Measurements from ENCODE around the gene FAAH2.
"Not testable (repeated sequence)": the region's sequence is repeated elsewhere in the genome, so short reads cannot be mapped to it uniquely, and the experiment has no call there.

FAAH2 gene

DNA sequence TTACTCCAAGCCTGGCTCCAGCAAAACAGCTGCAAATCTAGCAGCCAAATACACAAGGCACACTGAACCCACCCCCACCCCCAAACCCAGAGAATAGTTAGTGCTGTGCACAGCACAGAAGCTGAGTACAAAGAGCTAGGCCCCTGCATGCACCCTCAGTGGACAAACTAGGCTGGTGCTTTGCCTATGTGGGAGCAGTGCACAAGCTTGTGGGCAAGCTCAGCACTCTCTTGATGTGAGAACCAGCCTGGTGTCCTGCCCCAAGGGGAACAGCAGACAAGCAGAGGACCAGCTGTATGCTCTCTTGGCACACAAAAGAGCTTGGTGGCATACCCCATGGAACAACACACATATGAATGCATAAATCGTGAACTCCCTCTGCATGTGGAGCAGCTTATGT lies 81.7 kb downstream of the FAAH2 start:
- TF ChIP-seq, protein P1, sequence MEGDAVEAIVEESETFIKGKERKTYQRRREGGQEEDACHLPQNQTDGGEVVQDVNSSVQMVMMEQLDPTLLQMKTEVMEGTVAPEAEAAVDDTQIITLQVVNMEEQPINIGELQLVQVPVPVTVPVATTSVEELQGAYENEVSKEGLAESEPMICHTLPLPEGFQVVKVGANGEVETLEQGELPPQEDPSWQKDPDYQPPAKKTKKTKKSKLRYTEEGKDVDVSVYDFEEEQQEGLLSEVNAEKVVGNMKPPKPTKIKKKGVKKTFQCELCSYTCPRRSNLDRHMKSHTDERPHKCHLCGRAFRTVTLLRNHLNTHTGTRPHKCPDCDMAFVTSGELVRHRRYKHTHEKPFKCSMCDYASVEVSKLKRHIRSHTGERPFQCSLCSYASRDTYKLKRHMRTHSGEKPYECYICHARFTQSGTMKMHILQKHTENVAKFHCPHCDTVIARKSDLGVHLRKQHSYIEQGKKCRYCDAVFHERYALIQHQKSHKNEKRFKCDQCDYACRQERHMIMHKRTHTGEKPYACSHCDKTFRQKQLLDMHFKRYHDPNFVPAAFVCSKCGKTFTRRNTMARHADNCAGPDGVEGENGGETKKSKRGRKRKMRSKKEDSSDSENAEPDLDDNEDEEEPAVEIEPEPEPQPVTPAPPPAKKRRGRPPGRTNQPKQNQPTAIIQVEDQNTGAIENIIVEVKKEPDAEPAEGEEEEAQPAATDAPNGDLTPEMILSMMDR (IDR thresholded peaks at IDR 0.05; ENCODE audit: borderline replicate concordance, control extremely low read depth, extremely low read depth, insufficient read depth, missing control alignments): no peak
- DNase-seq (ENCODE audit: low spot score): no peak
- in situ Hi-C loops (cut with MboI; ENCODE audit: low sequenced_read_pairs, unreplicated experiment): no loop called here

DNA sequence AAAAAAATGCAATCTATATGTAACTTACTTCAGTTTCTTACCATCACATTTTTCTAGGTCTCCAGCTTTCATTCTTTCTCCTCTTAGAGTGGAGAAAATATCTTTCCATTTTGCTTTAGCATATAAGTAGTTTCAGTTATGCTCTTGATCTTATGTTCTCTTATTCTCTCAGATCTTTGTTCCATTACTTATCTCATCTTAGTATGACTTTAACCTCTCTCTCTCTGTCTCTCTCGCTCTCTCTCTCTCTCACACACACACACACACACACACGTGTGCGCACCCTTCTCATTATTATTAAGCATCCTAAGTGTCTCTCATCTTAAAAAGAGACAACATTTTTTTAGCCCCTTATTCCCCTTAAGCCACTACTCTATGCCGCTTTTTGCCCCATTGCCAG lies 92.8 kb downstream of the FAAH2 start:
- DNase-seq (ENCODE audit: low spot score): no peak
- TF ChIP-seq, protein P1 (IDR thresholded peaks at IDR 0.05; ENCODE audit: borderline replicate concordance, control extremely low read depth, extremely low read depth, insufficient read depth, missing control alignments): no peak

DNA sequence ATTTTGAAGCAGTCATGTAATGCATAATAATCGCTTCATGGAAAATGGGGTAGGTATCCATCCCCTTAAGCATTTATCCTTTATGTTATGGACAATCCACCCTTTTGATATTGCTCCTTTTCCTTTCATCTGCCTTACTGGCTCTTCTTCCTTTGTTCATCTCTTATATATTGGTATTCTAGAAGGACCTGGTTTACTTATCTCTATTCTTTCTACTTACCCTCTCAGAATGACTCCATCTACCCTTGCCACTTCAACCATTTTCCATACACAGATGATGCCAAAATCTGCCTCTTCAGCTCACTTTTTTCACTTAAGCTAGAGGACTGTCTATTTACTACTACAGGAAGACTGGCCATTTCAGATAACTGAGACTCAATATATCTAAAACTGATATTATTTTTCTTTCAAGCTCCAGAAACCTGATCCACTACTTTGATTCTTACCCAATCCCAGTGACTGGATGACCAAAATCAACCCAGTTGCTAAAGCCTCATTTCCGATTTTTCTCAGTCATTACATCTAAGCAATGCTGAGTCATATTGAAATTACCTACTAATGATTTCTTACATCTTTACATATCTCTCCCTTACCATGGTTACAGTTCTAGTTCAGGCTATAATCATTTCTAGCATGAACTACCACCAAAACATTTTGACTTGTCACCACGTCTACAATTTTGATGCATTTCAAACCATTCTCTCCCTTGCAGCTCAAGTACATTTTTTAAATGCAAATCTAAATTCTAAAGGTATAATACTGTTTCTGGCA lies 93.7 kb downstream of the FAAH2 start:
- in situ Hi-C loops (cut with MboI; ENCODE audit: low sequenced_read_pairs, unreplicated experiment): no loop called here
- peak; percentile 1 for DNase-seq (ENCODE audit: low spot score)
- TF ChIP-seq, protein P1 (IDR thresholded peaks at IDR 0.05; ENCODE audit: borderline replicate concordance, control extremely low read depth, extremely low read depth, insufficient read depth, missing control alignments): no peak

More for the DNA sequence above, 92.8 kb downstream of the FAAH2 start:
- in situ Hi-C loops (cut with MboI; ENCODE audit: low sequenced_read_pairs, unreplicated experiment): loop anchor here (10.0 kb wide), 1 partner anchor 64 kb away; no protein-coding TSS in a partner anchor

DNA sequence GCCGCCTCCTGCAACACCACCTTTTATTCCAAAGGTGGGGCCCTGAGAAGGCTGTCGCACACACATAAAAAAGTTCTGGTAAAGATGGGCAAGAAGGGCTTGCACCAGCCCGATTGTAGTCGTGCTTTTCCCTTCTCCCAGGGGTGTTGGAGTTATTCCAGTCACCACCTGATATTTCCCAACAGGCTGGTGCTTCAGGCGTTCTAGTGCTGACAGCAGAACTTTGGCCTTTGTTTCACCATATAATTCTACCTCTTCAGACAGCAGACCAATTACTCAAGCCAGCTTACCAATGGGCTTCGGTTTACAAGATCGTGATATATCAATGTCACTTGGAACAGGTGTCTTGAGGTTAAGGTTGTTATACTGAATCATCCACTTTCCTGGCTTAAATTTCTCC lies 107.7 kb downstream of the FAAH2 start:
- DNase-seq (ENCODE audit: low spot score); in situ Hi-C loops (cut with MboI; ENCODE audit: low sequenced_read_pairs, unreplicated experiment): not testable (repeated sequence)

DNA sequence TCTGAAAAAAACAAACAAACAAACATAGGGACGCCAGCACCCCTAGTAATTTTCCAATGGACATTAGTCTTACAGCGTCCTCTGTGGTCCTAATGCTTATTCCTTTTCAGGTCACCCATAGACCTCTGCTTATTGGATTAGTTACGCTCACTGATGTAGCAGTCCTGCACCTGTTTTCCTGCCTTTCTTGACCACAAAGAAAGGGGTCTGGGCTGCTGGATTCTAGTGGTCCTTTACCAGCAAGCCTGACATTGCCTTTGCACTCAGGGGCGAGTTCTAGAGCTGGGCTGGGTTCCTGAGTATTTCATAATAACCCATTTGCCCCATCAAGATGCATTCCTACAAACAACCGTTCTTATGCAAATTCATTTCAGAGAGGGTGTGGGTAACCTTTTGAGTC lies 116.7 kb downstream of the FAAH2 start:
- DNase-seq (ENCODE audit: low spot score); in situ Hi-C loops (cut with MboI; ENCODE audit: low sequenced_read_pairs, unreplicated experiment): not testable (repeated sequence)

DNA sequence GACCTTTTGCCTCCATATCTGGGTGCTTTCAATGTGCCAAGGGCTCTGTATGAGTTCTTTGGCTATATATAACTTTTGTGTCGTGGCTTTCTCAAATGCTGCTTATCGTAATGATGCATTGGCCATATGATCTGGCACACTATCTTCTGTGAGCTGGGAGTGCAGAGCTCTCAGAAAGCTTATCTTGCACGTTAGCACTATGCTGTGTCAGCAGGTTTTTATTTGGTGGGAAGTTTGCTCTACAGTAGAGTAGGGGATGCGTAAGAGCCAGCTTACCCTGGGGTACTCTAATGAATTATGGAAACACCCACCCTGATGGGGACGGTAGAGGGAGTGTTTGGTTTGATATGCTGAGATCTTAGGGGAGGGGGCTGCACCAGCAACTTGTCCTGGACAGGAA lies 119.6 kb downstream of the FAAH2 start:
- DNase-seq (ENCODE audit: low spot score): no peak
- TF ChIP-seq, protein P1 (IDR thresholded peaks at IDR 0.05; ENCODE audit: borderline replicate concordance, control extremely low read depth, extremely low read depth, insufficient read depth, missing control alignments): no peak
- in situ Hi-C loops (cut with MboI; ENCODE audit: low sequenced_read_pairs, unreplicated experiment): no loop called here

DNA sequence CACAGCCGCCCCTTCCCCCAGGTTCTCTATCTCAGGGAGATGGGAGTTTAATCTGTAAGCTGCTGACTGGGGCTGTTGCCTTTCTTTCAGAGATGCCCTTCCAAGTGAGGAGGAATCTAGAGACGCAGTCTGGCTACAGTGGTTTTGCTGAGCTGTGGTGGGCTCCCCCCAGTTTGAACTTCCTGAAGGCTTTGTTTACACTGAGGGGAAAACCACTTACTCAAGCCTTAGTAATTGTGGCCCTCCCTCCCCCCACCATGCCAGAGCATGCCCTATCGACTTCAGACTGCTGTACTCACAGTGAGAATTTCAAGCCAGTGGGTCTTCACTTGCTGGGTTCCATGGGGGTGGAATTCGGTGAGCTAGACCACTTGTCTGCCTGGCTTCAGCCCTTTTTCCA lies 131.3 kb downstream of the FAAH2 start:
- TF ChIP-seq, protein P1 (IDR thresholded peaks at IDR 0.05; ENCODE audit: borderline replicate concordance, control extremely low read depth, extremely low read depth, insufficient read depth, missing control alignments): no peak
- no peak for DNase-seq (ENCODE audit: low spot score)
- in situ Hi-C loops (cut with MboI; ENCODE audit: low sequenced_read_pairs, unreplicated experiment): no loop called here

DNA sequence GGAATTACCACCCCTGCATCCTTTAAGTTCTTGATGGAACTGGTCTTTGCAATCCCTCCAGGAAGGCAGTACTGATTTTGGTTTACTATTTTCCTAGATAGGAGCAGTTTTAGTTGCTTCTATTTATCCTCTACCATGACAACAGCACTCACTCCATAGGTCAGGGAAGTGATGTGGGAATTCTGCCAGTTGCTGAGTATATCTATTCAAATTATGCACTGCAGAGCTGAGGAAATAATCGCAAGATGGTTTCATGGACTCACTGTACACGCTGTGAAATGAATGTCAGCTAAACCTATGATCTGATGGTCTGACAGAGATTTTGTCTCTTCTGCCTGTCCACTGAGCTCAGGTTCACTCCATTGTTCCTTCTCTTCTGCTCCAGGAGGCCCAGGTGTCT lies 135.8 kb downstream of the FAAH2 start:
- no peak for DNase-seq (ENCODE audit: low spot score)
- TF ChIP-seq, protein P1 (IDR thresholded peaks at IDR 0.05; ENCODE audit: borderline replicate concordance, control extremely low read depth, extremely low read depth, insufficient read depth, missing control alignments): no peak
- in situ Hi-C loops (cut with MboI; ENCODE audit: low sequenced_read_pairs, unreplicated experiment): no loop called here

Measured in GM13976 (cell line).